Stomach (tissue), 9 donors: ENCODE data around the gene DHX32. TPM values are rescaled to one million over a fixed set of nuclear protein-coding genes. Genes with fewer than 3 reads are reported as not detected.

Source experiments
- DNase-seq, 2 donors: peaks; one replicate each; pipeline versions ENCODE4 v3.0.0 to v3.0.0-alpha.2; 2013 to 2019
- H3K27ac ChIP-seq, 5 donors: fragments of 200-600 bp in 4 of 5; sonication (generic) in 4 of 5; one replicate each; pipeline ENCODE4 v1.5.1; 2013 to 2019; ENCODE audit warnings: mild to moderate bottlenecking in 1 of 5, moderate library complexity in 1 of 5
- H3K27me3 ChIP-seq, 3 donors: fragments of 200-600 bp; sonication (generic); one replicate each; pipeline ENCODE4 v1.5.1; 2017 to 2019; ENCODE audit warnings: mixed run types in 1 of 3
- H3K36me3 ChIP-seq, 4 donors: fragments of 200-600 bp; sonication (generic); 1 replicate in 3 of 4; 2 replicates in 1 of 4; pipeline ENCODE4 v1.5.1; 2016 to 2019
- H3K4me1 ChIP-seq, 4 donors: fragments of 200-600 bp; sonication (generic); one replicate each; pipeline ENCODE4 v1.5.1; 2016 to 2019
- H3K4me3 ChIP-seq, 4 donors: fragments of 200-600 bp; sonication (generic) in 3 of 4; one replicate each; pipeline ENCODE4 v1.5.1; 2016 to 2019; ENCODE audit warnings: mild to moderate bottlenecking in 1 of 4
- H3K9me3 ChIP-seq, 4 donors: fragments of 200-600 bp; sonication (generic); one replicate each; pipeline ENCODE4 v1.5.1; 2016 to 2019
- WGBS, 5 donors: extraction: QIAGEN DNeasy Blood & Tissue Kit in 3 of 5; methylation state at CpG; one replicate each; pipeline versions ENCODE4 v1.1.5 to v1.1.7; 2013 to 2018; 5-methylcytosine and 5-hydroxymethylcytosine counted together
- intact Hi-C: fragments of 100-400 bp; cut with DNase I; formaldehyde crosslinking; loops from one replicate; pipeline ENCODE4 v1.15.1; 2023; ENCODE audit warnings: low total_unique reads
- polyA plus RNA-seq, 3 donors: library from polyadenylated mRNA; stranded (reverse); fragments of 200-250 nt; gene quantifications; one replicate each; pipeline ENCODE4 v1.2.3, GENCODE V29; 2013
- small RNA-seq, 4 donors: library from RNA; depleted of rRNA; stranded (forward); fragments of <200 nt; gene quantifications; one replicate each; pipeline ENCODE3, GENCODE V24; 2016
- total RNA-seq, 5 donors: library from RNA; depleted of rRNA; stranded (reverse); fragments of >200 nt; gene quantifications; one replicate each; pipeline versions ENCODE4 v1.1.0 to v1.2.3, GENCODE V29; 2014 to 2016
- TF ChIP-seq, protein P1 (sequence below), 7 experiments: fragments of 450-650 bp in 4 of 7; fragments of 200-600 bp in 3 of 7; sonication (generic) in 3 of 7; IDR thresholded peaks; one replicate each; pipeline ENCODE4 v1.5.1; 2016 to 2019; ENCODE audit warnings: antibody characterized with exemption in 7 of 7, control low read depth in 2 of 7, mild to moderate bottlenecking in 1 of 7
- donor health status: healthy with polysubstance abuse.
- donor health status: Bipolar disorder and iron deficiency.
- donor health status: healthy.

DHX32 gene
- total and polyA plus RNA-seq, 8 donors: 23.7 to 70.1 (median 33.6) TPM

GRCh38 chr10:125788156-125789034 lies 92.7 kb downstream of the DHX32 start:
- intact Hi-C loops: no loop called here
- WGBS, 5 donors: 79 to 87% (median 84%) methylated on average over 9 to 17 of the region's 17 CpGs
- Histone ChIP-seq H3K4me1 (no peaks in the 10 kb centered on the region), H3K4me3 (no peak overlapping the region), H3K27ac (no peak overlapping the region), H3K27me3 (no peaks in the 10 kb centered on the region), H3K36me3 (peaks cover 10 to 62% (median 48%) of the 10 kb centered on the region in 4 donors), H3K9me3 (no peaks in the 10 kb centered on the region)
- DNase-seq: no peak
- TF ChIP-seq, protein P1, sequence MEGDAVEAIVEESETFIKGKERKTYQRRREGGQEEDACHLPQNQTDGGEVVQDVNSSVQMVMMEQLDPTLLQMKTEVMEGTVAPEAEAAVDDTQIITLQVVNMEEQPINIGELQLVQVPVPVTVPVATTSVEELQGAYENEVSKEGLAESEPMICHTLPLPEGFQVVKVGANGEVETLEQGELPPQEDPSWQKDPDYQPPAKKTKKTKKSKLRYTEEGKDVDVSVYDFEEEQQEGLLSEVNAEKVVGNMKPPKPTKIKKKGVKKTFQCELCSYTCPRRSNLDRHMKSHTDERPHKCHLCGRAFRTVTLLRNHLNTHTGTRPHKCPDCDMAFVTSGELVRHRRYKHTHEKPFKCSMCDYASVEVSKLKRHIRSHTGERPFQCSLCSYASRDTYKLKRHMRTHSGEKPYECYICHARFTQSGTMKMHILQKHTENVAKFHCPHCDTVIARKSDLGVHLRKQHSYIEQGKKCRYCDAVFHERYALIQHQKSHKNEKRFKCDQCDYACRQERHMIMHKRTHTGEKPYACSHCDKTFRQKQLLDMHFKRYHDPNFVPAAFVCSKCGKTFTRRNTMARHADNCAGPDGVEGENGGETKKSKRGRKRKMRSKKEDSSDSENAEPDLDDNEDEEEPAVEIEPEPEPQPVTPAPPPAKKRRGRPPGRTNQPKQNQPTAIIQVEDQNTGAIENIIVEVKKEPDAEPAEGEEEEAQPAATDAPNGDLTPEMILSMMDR (IDR thresholded peaks at IDR 0.05): no peak

Small RNA genes within 50 kb of the gene (small RNA-seq; reads per million reads assigned to genes)
- 0 to 0.14 (median 0.04) reads per million in 4 donors for gene MIR4484
- 0 reads per million in 4 donors for gene RF00017
- 0 reads per million in 4 donors for gene RNU2-42P

Other genes starting within 250 kb of the DHX32 start
- gene TEX36, start 198.1 kb downstream of the DHX32 start, total RNA-seq: not detected
- not detected for gene TEX36, start 198.1 kb downstream of the DHX32 start, polyA plus RNA-seq
- 10 to 100 TPM; 14.0 to 41.5 (median 17.4) TPM for gene EDRF1, start 161.6 kb downstream of the DHX32 start, total RNA-seq
- gene EDRF1, start 161.6 kb downstream of the DHX32 start, polyA plus RNA-seq: 10 to 100 TPM in 1 of 3 donors, 1 to 10 TPM in 2; 5.5 to 14.2 (median 5.8) TPM
- under 1 TPM in 1 of 5 donors, not detected in 4; 0.45 TPM for gene MMP21, start 105.5 kb downstream of the DHX32 start, total RNA-seq
- not detected for gene MMP21, start 105.5 kb downstream of the DHX32 start, polyA plus RNA-seq
- 10 to 100 TPM in 4 of 5 donors, 1 to 10 TPM in 1; 8.2 to 39.8 (median 17.4) TPM for gene UROS, start 58.0 kb downstream of the DHX32 start, total RNA-seq
- gene UROS, start 58.0 kb downstream of the DHX32 start, polyA plus RNA-seq: 10 to 100 TPM; 27.4 to 60.9 (median 41.5) TPM
- 10 to 100 TPM in 2 of 5 donors, 1 to 10 TPM in 3; 4.1 to 53.0 (median 6.7) TPM for gene BCCIP, start 57.7 kb downstream of the DHX32 start, total RNA-seq
- 10 to 100 TPM; 60.4 to 75.2 (median 67.5) TPM for gene BCCIP, start 57.7 kb downstream of the DHX32 start, polyA plus RNA-seq
- 10 to 100 TPM in 1 of 5 donors, 1 to 10 TPM in 4; 1.6 to 13.3 (median 5.8) TPM for gene FANK1, start 15.3 kb upstream of the DHX32 start, total RNA-seq
- 1 to 10 TPM; 5.4 to 8.4 (median 7.0) TPM for gene FANK1, start 15.3 kb upstream of the DHX32 start, polyA plus RNA-seq